ENCODE measurements around the gene CRIM1.

GRCh38 chr2:36333350-36334012, 22.1 kb upstream of the CRIM1 start:
- no peak for TF ChIP-seq ZNF8 (CRISPR knock-in tag; IDR thresholded peaks at IDR 0.05)
- no peak for TF ChIP-seq ZFP3 (CRISPR knock-in tag; IDR thresholded peaks at IDR 0.05)
- no peak for TF ChIP-seq GLIS3 (CRISPR knock-in tag; IDR thresholded peaks at IDR 0.05)
- TF ChIP-seq CSDC2 (CRISPR knock-in tag; IDR thresholded peaks at IDR 0.05), result no peak
- no peak for TF ChIP-seq ARNTL (CRISPR knock-in tag; IDR thresholded peaks at IDR 0.05; ENCODE audit: borderline replicate concordance, low read depth)
- no peak for TF ChIP-seq SNAI2 (CRISPR knock-in tag; IDR thresholded peaks at IDR 0.05)
- no peak for TF ChIP-seq BACH2 (CRISPR knock-in tag; IDR thresholded peaks at IDR 0.05; ENCODE audit: borderline replicate concordance)
- TF ChIP-seq ZFP30 (CRISPR knock-in tag; IDR thresholded peaks at IDR 0.05), result no peak
- TF ChIP-seq RARB (CRISPR knock-in tag; IDR thresholded peaks at IDR 0.05), result no peak
- TF ChIP-seq PPARA (CRISPR knock-in tag; IDR thresholded peaks at IDR 0.05; ENCODE audit: borderline replicate concordance), result no peak
- no peak for TF ChIP-seq ESRRG (CRISPR knock-in tag; IDR thresholded peaks at IDR 0.05)
- TF ChIP-seq, protein P1, sequence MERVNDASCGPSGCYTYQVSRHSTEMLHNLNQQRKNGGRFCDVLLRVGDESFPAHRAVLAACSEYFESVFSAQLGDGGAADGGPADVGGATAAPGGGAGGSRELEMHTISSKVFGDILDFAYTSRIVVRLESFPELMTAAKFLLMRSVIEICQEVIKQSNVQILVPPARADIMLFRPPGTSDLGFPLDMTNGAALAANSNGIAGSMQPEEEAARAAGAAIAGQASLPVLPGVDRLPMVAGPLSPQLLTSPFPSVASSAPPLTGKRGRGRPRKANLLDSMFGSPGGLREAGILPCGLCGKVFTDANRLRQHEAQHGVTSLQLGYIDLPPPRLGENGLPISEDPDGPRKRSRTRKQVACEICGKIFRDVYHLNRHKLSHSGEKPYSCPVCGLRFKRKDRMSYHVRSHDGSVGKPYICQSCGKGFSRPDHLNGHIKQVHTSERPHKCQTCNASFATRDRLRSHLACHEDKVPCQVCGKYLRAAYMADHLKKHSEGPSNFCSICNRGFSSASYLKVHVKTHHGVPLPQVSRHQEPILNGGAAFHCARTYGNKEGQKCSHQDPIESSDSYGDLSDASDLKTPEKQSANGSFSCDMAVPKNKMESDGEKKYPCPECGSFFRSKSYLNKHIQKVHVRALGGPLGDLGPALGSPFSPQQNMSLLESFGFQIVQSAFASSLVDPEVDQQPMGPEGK (CRISPR knock-in tag; IDR thresholded peaks at IDR 0.05; ENCODE audit: borderline replicate concordance), result no peak
- TF ChIP-seq, protein P2, sequence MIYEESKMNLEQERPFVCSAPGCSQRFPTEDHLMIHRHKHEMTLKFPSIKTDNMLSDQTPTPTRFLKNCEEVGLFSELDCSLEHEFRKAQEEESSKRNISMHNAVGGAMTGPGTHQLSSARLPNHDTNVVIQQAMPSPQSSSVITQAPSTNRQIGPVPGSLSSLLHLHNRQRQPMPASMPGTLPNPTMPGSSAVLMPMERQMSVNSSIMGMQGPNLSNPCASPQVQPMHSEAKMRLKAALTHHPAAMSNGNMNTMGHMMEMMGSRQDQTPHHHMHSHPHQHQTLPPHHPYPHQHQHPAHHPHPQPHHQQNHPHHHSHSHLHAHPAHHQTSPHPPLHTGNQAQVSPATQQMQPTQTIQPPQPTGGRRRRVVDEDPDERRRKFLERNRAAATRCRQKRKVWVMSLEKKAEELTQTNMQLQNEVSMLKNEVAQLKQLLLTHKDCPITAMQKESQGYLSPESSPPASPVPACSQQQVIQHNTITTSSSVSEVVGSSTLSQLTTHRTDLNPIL (CRISPR knock-in tag; IDR thresholded peaks at IDR 0.05; ENCODE audit: low read depth), result no peak
